Fibroblast of gingiva (primary cell): ENCODE data around the gene RIPK4.
"Not testable (repeated sequence)": the region's sequence is repeated elsewhere in the genome, so short reads cannot be mapped to it uniquely, and the experiment has no call there.

Source experiments
- DNase-seq: peaks from one replicate; pipeline ENCODE4 v3.0.0-alpha.2; 2011; ENCODE audit warnings: low read depth

RIPK4 gene

GRCh38 chr21:41795726-41796125 lies 28.9 kb upstream of the RIPK4 start:
- no peak for DNase-seq

- no peak for DNase-seq
These were observed 27.7 kb upstream of the RIPK4 start for GRCh38 chr21:41794600-41794999.

- DNase-seq: no peak
These were observed 25.9 kb upstream of the RIPK4 start for GRCh38 chr21:41792711-41793110.

- DNase-seq: no peak
These were observed 19.7 kb upstream of the RIPK4 start for GRCh38 chr21:41786509-41786987.

GRCh38 chr21:41785262-41785661 lies 18.4 kb upstream of the RIPK4 start:
- DNase-seq: not testable (repeated sequence)

GRCh38 chr21:41784456-41785102 lies 17.7 kb upstream of the RIPK4 start:
- DNase-seq: no peak

- DNase-seq: no peak
These were observed 16.8 kb upstream of the RIPK4 start for GRCh38 chr21:41783476-41784180.

- DNase-seq: no peak
These were observed 14.2 kb upstream of the RIPK4 start for GRCh38 chr21:41781050-41781410.

GRCh38 chr21:41780337-41781049 lies 13.6 kb upstream of the RIPK4 start:
- no peak for DNase-seq

GRCh38 chr21:41779659-41780058 lies 12.8 kb upstream of the RIPK4 start:
- DNase-seq: no peak

GRCh38 chr21:41778930-41779600 lies 12.2 kb upstream of the RIPK4 start:
- DNase-seq: no peak

- peak; percentile 84 for DNase-seq
These were observed 11.3 kb upstream of the RIPK4 start for GRCh38 chr21:41777951-41778815.

GRCh38 chr21:41776778-41777177 lies 9.9 kb upstream of the RIPK4 start:
- no peak for DNase-seq

GRCh38 chr21:41775149-41775472 lies 8.3 kb upstream of the RIPK4 start:
- no peak for DNase-seq

- DNase-seq: no peak
These were observed 7.8 kb upstream of the RIPK4 start for GRCh38 chr21:41774467-41775148.

- no peak for DNase-seq
These were observed 5.7 kb upstream of the RIPK4 start for GRCh38 chr21:41772351-41773080.

GRCh38 chr21:41771625-41771945 lies 4.7 kb upstream of the RIPK4 start:
- DNase-seq: no peak

GRCh38 chr21:41770901-41771624 lies 4.2 kb upstream of the RIPK4 start:
- DNase-seq: no peak

- DNase-seq: no peak
These were observed 3.1 kb upstream of the RIPK4 start for GRCh38 chr21:41769933-41770332.

- no peak for DNase-seq
These were observed 2.7 kb upstream of the RIPK4 start for GRCh38 chr21:41769521-41769920.
